Neural cell (in vitro differentiated cells): ENCODE data around the gene ESF1. TPM values are rescaled to one million over a fixed set of nuclear protein-coding genes. Genes with fewer than 3 reads are reported as not detected.

Experiments used
- H2AFZ ChIP-seq: fragments of 200-600, 300-800 bp; sonication (generic), shearing (Covaris generic); 2 replicates; pipeline ENCODE4 v1.6.0; 2014; ENCODE audit warnings: low read depth, mild to moderate bottlenecking, antibody characterized with exemption, low read length, moderate library complexity
- H3F3A ChIP-seq: fragments of 200-600 bp; shearing (Covaris generic); 2 replicates; pipeline ENCODE4 v1.6.1; 2016; ENCODE audit warnings: mild to moderate bottlenecking, moderate library complexity, mixed read lengths, antibody characterized with exemption, low read length; ENCODE audit not compliant: insufficient read depth, poor library complexity, severe bottlenecking
- H3K27ac ChIP-seq: fragments of 200-600, 300-800 bp; sonication (generic), shearing (Covaris generic); 2 replicates; pipeline ENCODE4 v1.5.1; 2014; ENCODE audit warnings: mild to moderate bottlenecking, low read length, moderate library complexity
- H3K27me3 ChIP-seq: fragments of 300-800, 200-600 bp; sonication (generic), shearing (Covaris generic); 2 replicates; pipeline ENCODE4 v1.6.0; 2014; ENCODE audit warnings: mild to moderate bottlenecking, low read depth, low read length, moderate library complexity; ENCODE audit not compliant: insufficient read depth
- H3K36me3 ChIP-seq: fragments of 300-800, 200-600 bp; sonication (generic), shearing (Covaris generic); 2 replicates; pipeline ENCODE4 v1.5.1; 2014; ENCODE audit warnings: mild to moderate bottlenecking, antibody characterized with exemption, low read length, moderate library complexity; ENCODE audit not compliant: insufficient read depth
- H3K4me2 ChIP-seq: fragments of 300-800, 200-600 bp; sonication (generic), shearing (Covaris generic); 2 replicates; pipeline ENCODE4 v1.6.0; 2014; ENCODE audit warnings: mild to moderate bottlenecking, low read length
- H3K4me3 ChIP-seq: fragments of 300-800, 200-600 bp; sonication (generic), shearing (Covaris generic); 2 replicates; pipeline ENCODE4 v1.5.1; 2014; ENCODE audit warnings: mild to moderate bottlenecking, low read length, moderate library complexity
- H3K79me2 ChIP-seq: fragments of 200-600 bp; shearing (Covaris generic); replicated peaks from 2 replicates; pipeline ENCODE4 v1.6.0; 2014; ENCODE audit warnings: mild to moderate bottlenecking, low read length, moderate library complexity; ENCODE audit not compliant: insufficient read depth
- H3K9ac ChIP-seq: fragments of 300-800, 200-600 bp; sonication (generic), shearing (Covaris generic); 2 replicates; pipeline ENCODE4 v1.6.1; 2016; ENCODE audit warnings: mild to moderate bottlenecking, low read length, mixed read lengths
- H3K9me2 ChIP-seq: fragments of 200-600 bp; shearing (Covaris generic); 2 replicates; pipeline ENCODE4 v1.6.1; 2016; ENCODE audit warnings: mild to moderate bottlenecking, low read length, mixed read lengths; ENCODE audit not compliant: insufficient read depth
- H3K9me3 ChIP-seq: fragments of 200-600, 300-800 bp; sonication (generic), shearing (Covaris generic); 2 replicates; pipeline ENCODE4 v1.6.1; 2016; ENCODE audit warnings: mild to moderate bottlenecking, mixed run types, low read length, moderate library complexity, mixed read lengths
- H4K20me1 ChIP-seq: fragments of 200-600 bp; shearing (Covaris generic); 2 replicates; pipeline ENCODE4 v1.6.1; 2016; ENCODE audit warnings: mild to moderate bottlenecking, mixed run types; ENCODE audit not compliant: insufficient read depth
- EP300 ChIP-seq: fragments of 450-650 bp; conservative IDR thresholded peaks from 2 replicates; pipeline ENCODE4 v1.6.1; 2014; ENCODE audit warnings: antibody characterized with exemption, mild to moderate bottlenecking, moderate library complexity; ENCODE audit not compliant: poor library complexity, severe bottlenecking
- EZH2 ChIP-seq: fragments of 200-600, 300-800 bp; shearing (Covaris generic), sonication (generic); IDR thresholded peaks from 2 replicates; pipeline ENCODE4 v1.6.1; 2014; ENCODE audit warnings: antibody characterized with exemption, low read length, borderline replicate concordance, mild to moderate bottlenecking; ENCODE audit not compliant: insufficient read depth, poor library complexity, severe bottlenecking
- MXI1 ChIP-seq: fragments of 450-650 bp; conservative IDR thresholded peaks from 2 replicates; pipeline ENCODE4 v1.6.1; 2014; ENCODE audit warnings: antibody characterized with exemption, mild to moderate bottlenecking; ENCODE audit not compliant: poor library complexity, severe bottlenecking
- POLR2AphosphoS5 ChIP-seq: IDR thresholded peaks from 2 replicates; pipeline ENCODE4 v1.6.1; 2012
- RAD21 ChIP-seq: fragments of 450-650 bp; conservative IDR thresholded peaks from 2 replicates; pipeline ENCODE4 v1.6.1; 2014; ENCODE audit warnings: antibody characterized with exemption, mild to moderate bottlenecking, moderate library complexity
- SMC3 ChIP-seq: fragments of 450-650 bp; conservative IDR thresholded peaks from 2 replicates; pipeline ENCODE4 v1.6.1; 2014; ENCODE audit warnings: antibody characterized with exemption, mild to moderate bottlenecking, moderate library complexity; ENCODE audit not compliant: poor library complexity
- TAF1 ChIP-seq: IDR thresholded peaks from 2 replicates; pipeline ENCODE4 v1.6.1; 2012; ENCODE audit warnings: low read depth
- polyA plus RNA-seq: library from polyadenylated mRNA; depleted of rRNA; stranded (reverse); fragments of >200 nt; gene quantifications from 2 replicates; pipeline ENCODE4 v1.2.3, GENCODE V29; 2014
- TF ChIP-seq, protein P1 (sequence below): IDR thresholded peaks from 2 replicates; pipeline ENCODE4 v1.6.1; 2012; ENCODE audit warnings: borderline replicate concordance
- TF ChIP-seq, protein P2 (sequence below): fragments of 450-650 bp; IDR thresholded peaks from 2 replicates; pipeline ENCODE4 v1.5.1; 2014; ENCODE audit warnings: antibody characterized with exemption, mild to moderate bottlenecking, moderate library complexity; ENCODE audit not compliant: poor library complexity, severe bottlenecking

ESF1 gene
- polyA plus RNA-seq, 1 donor from 2014 or later = 10.0 TPM

DNA sequence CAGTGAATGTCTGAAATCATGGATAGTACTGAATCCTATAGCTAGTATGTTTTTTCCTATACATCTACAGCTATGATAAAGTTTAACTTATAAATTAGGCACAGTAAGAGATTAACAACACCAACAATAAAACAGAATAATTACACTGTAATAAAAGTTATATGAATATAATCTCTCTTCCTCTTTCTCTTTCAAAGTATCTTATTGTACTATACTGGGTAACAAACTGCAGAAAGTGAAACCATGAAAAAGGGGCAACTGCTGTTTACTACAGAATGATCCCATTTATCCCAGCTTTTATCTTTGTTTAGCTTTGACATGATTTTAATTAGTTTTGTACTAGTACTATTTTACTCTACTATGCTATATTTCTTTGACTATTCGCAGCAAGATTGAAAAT, 25.8 kb downstream of the ESF1 start:
- Histone ChIP-seq H2AFZ (no peak overlapping the region), H3K27ac (no peak overlapping the region), H3K9me3 (no peaks in the 10 kb centered on the region), H3K9me2 (no peaks in the 10 kb centered on the region), H3K4me2 (no peak overlapping the region), H3K4me3 (no peak overlapping the region), H3K79me2 (no peaks in the 10 kb centered on the region), H3F3A (no peaks in the 10 kb centered on the region), H3K27me3 (no peaks in the 10 kb centered on the region), H3K9ac (no peak overlapping the region), H3K36me3 (no peaks in the 10 kb centered on the region), H4K20me1 (no peaks in the 10 kb centered on the region)
- TF ChIP-seq, protein P1, sequence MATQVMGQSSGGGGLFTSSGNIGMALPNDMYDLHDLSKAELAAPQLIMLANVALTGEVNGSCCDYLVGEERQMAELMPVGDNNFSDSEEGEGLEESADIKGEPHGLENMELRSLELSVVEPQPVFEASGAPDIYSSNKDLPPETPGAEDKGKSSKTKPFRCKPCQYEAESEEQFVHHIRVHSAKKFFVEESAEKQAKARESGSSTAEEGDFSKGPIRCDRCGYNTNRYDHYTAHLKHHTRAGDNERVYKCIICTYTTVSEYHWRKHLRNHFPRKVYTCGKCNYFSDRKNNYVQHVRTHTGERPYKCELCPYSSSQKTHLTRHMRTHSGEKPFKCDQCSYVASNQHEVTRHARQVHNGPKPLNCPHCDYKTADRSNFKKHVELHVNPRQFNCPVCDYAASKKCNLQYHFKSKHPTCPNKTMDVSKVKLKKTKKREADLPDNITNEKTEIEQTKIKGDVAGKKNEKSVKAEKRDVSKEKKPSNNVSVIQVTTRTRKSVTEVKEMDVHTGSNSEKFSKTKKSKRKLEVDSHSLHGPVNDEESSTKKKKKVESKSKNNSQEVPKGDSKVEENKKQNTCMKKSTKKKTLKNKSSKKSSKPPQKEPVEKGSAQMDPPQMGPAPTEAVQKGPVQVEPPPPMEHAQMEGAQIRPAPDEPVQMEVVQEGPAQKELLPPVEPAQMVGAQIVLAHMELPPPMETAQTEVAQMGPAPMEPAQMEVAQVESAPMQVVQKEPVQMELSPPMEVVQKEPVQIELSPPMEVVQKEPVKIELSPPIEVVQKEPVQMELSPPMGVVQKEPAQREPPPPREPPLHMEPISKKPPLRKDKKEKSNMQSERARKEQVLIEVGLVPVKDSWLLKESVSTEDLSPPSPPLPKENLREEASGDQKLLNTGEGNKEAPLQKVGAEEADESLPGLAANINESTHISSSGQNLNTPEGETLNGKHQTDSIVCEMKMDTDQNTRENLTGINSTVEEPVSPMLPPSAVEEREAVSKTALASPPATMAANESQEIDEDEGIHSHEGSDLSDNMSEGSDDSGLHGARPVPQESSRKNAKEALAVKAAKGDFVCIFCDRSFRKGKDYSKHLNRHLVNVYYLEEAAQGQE = no peak
- TF ChIP-seq POLR2AphosphoS5 = no peak
- TF ChIP-seq EP300 = no peak
- no peak for TF ChIP-seq EZH2
- no peak for TF ChIP-seq MXI1
- TF ChIP-seq SMC3 = no peak
- TF ChIP-seq, protein P2, sequence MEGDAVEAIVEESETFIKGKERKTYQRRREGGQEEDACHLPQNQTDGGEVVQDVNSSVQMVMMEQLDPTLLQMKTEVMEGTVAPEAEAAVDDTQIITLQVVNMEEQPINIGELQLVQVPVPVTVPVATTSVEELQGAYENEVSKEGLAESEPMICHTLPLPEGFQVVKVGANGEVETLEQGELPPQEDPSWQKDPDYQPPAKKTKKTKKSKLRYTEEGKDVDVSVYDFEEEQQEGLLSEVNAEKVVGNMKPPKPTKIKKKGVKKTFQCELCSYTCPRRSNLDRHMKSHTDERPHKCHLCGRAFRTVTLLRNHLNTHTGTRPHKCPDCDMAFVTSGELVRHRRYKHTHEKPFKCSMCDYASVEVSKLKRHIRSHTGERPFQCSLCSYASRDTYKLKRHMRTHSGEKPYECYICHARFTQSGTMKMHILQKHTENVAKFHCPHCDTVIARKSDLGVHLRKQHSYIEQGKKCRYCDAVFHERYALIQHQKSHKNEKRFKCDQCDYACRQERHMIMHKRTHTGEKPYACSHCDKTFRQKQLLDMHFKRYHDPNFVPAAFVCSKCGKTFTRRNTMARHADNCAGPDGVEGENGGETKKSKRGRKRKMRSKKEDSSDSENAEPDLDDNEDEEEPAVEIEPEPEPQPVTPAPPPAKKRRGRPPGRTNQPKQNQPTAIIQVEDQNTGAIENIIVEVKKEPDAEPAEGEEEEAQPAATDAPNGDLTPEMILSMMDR = no peak
- TF ChIP-seq TAF1 = no peak
- no peak for TF ChIP-seq RAD21

DNA sequence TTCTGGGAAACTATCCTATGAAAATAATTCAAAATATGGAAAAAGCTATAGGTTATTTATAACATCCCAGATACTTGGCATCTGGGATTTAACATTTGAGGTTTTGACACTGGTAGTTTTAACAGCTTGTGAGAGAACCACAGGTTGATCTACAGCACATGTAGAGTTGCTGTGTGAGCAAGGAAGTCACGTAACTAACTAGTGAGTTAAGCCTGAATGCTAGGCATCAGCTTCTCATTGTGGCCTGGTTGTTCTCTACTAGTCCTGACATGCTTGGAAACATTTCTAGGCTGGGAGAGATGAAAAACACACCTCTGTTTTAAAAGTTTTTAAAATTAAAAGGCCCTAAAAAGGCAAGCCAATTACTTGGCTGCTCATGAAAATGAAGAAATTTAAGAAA, 28.2 kb downstream of the ESF1 start:
- Histone ChIP-seq H3K36me3 (no peaks in the 10 kb centered on the region), H3K9ac (no peak overlapping the region), H3K9me2 (no peaks in the 10 kb centered on the region), H3K27ac (no peak overlapping the region), H3K4me2 (no peak overlapping the region), H4K20me1 (no peaks in the 10 kb centered on the region), H3K79me2 (no peaks in the 10 kb centered on the region), H3F3A (no peaks in the 10 kb centered on the region), H3K4me3 (no peak overlapping the region), H2AFZ (no peak overlapping the region), H3K9me3 (no peaks in the 10 kb centered on the region), H3K27me3 (no peaks in the 10 kb centered on the region)
- TF ChIP-seq, protein P1 = no peak
- TF ChIP-seq EP300 (no peak), TAF1 (no peak), RAD21 (no peak), SMC3 (no peak), MXI1 (no peak), POLR2AphosphoS5 (no peak), EZH2 (no peak)
- TF ChIP-seq, protein P2 = no peak
